Hepatocyte (in vitro differentiated cells): Measurements from ENCODE around the gene IKZF3. TPM values are rescaled to one million over a fixed set of nuclear protein-coding genes. Genes with fewer than 3 reads are reported as not detected.
A peak's percentile ranks its signal among the peaks of the same experiment; 100 is the strongest.

ENCODE experiments used
- DNase-seq: peaks from one replicate; pipeline ENCODE4 v3.0.0-alpha.2; 2016; ENCODE audit warnings: low spot score
- H2AFZ ChIP-seq: fragments of 200-600 bp; sonication (generic); 2 replicates; pipeline ENCODE4 v1.6.0; 2016; ENCODE audit warnings: antibody characterized with exemption, mild to moderate bottlenecking
- H3K27ac ChIP-seq: fragments of 200-600 bp; sonication (generic); 2 replicates; pipeline ENCODE4 v1.5.1; 2016; ENCODE audit warnings: mild to moderate bottlenecking
- H3K27me3 ChIP-seq: fragments of 200-600 bp; sonication (generic); 2 replicates; pipeline ENCODE4 v1.6.1; 2016
- H3K36me3 ChIP-seq: fragments of 200-600 bp; sonication (generic); replicated peaks from 2 replicates; pipeline ENCODE4 v1.5.1; 2016; ENCODE audit warnings: low read depth; ENCODE audit not compliant: insufficient read depth
- H3K4me1 ChIP-seq: fragments of 200-600 bp; sonication (generic); 2 replicates; pipeline ENCODE4 v1.5.1; 2016; ENCODE audit warnings: mild to moderate bottlenecking, moderate library complexity; ENCODE audit not compliant: insufficient read depth
- H3K4me2 ChIP-seq: fragments of 200-600 bp; sonication (generic); 2 replicates; pipeline ENCODE4 v1.6.0; 2016
- H3K4me3 ChIP-seq: fragments of 200-600 bp; sonication (generic); 2 replicates; pipeline ENCODE4 v1.5.1; 2016; ENCODE audit warnings: mild to moderate bottlenecking
- H3K79me2 ChIP-seq: fragments of 200-600 bp; sonication (generic); 2 replicates; pipeline ENCODE4 v1.6.0; 2017; ENCODE audit warnings: mild to moderate bottlenecking
- H3K9me2 ChIP-seq: fragments of 200-600 bp; sonication (generic); replicated peaks from 2 replicates; pipeline ENCODE4 v1.6.0; 2017; ENCODE audit warnings: mild to moderate bottlenecking; ENCODE audit not compliant: insufficient read depth
- H3K9me3 ChIP-seq: fragments of 200-600 bp; sonication (generic); 2 replicates; pipeline ENCODE4 v1.5.1; 2016; ENCODE audit warnings: low read depth, mild to moderate bottlenecking
- H4K20me1 ChIP-seq: fragments of 200-600 bp; sonication (generic); 2 replicates; pipeline ENCODE4 v1.6.0; 2016; ENCODE audit warnings: mild to moderate bottlenecking; ENCODE audit not compliant: insufficient read depth, poor library complexity, severe bottlenecking
- CTCF ChIP-seq: fragments of 200-600 bp; sonication (generic); IDR thresholded peaks from 2 replicates; pipeline ENCODE4 v1.5.1; 2016; ENCODE audit warnings: antibody characterized with exemption, mild to moderate bottlenecking; ENCODE audit not compliant: poor library complexity
- EZH2 ChIP-seq: fragments of 200-600 bp; sonication (generic); IDR thresholded peaks from 2 replicates; pipeline ENCODE4 v1.6.1; 2016; ENCODE audit warnings: antibody characterized with exemption, mild to moderate bottlenecking, borderline replicate concordance
- EZH2phosphoT487 ChIP-seq: fragments of 200-600 bp; sonication (generic); IDR thresholded peaks from one replicate; pipeline ENCODE4 v1.6.1; 2018; ENCODE audit warnings: antibody characterized with exemption, mild to moderate bottlenecking, low read depth, moderate library complexity; ENCODE audit not compliant: unreplicated experiment, severe bottlenecking
- WGBS: methylation state at CpG from one replicate; pipeline ENCODE4 v1.1.6; 2016; ENCODE audit warnings: low lambda C conversion rate; ENCODE audit errors: missing lambda C conversion rate; 5-methylcytosine and 5-hydroxymethylcytosine counted together
- polyA plus RNA-seq: library from polyadenylated mRNA; unstranded; fragments of >200 nt; fragmentation: Nextera tagmentation; extraction: Ambion mirVana; gene quantifications from 2 replicates; pipeline ENCODE4 v1.2.1, GENCODE V29; 2016
- total RNA-seq: library from RNA; depleted of rRNA; stranded (reverse); fragments of >200 nt; gene quantifications from 2 replicates; pipeline ENCODE4 v1.2.3, GENCODE V29; 2014

The IKZF3 gene
- total and polyA plus RNA-seq, 2 experiments from 2014 or later = under 0.01 TPM; not detected in 1

- no peaks in the 10 kb centered on the region for H3K9me3 ChIP-seq
- peaks cover 23% of the 10 kb centered on the region for H3K79me2 ChIP-seq
- H3K4me1 ChIP-seq = peaks cover 38% of the 10 kb centered on the region
- H3K9me2 ChIP-seq = no peaks in the 10 kb centered on the region
- 0% methylated on average over 13 of the region's 13 CpGs for WGBS
- H3K27ac ChIP-seq = peak overlapping the region; percentile 99
- H3K27me3 ChIP-seq = no peaks in the 10 kb centered on the region
- H2AFZ ChIP-seq = peak overlapping the region; percentile 36
- H3K4me3 ChIP-seq = peak overlapping the region; percentile 83
- H3K36me3 ChIP-seq = no peaks in the 10 kb centered on the region
- H4K20me1 ChIP-seq = peaks cover 5% of the 10 kb centered on the region
- H3K4me2 ChIP-seq = peak overlapping the region; percentile 93
- peak; percentile 69 for DNase-seq
- TF ChIP-seq CTCF = no peak
- TF ChIP-seq EZH2phosphoT487 = no peak
- TF ChIP-seq EZH2 = peak; percentile 52
Observed at GRCh38 chr17:39738568-39738901, 125.6 kb downstream of the IKZF3 start.

- Histone ChIP-seq H3K9me3 (no peaks in the 10 kb centered on the region), H3K4me2 (peak within 1 kb of the TSS; percentile 93), H4K20me1 (peaks cover 5% of the 10 kb centered on the region), H3K9me2 (no peaks in the 10 kb centered on the region), H3K4me1 (peaks cover 38% of the 10 kb centered on the region), H3K79me2 (peaks cover 23% of the 10 kb centered on the region), H3K4me3 (peak within 1 kb of the TSS; percentile 83), H3K27me3 (no peaks in the 10 kb centered on the region), H2AFZ (peak within 1 kb of the TSS; percentile 36), H3K27ac (peak within 1 kb of the TSS; percentile 99), H3K36me3 (no peaks in the 10 kb centered on the region)
- DNase-seq = peak; percentile 85
- WGBS = 8% methylated on average over 25 of the region's 34 CpGs
- TF ChIP-seq EZH2 (no peak), EZH2phosphoT487 (no peak), CTCF (no peak)
Observed at GRCh38 chr17:39737760-39738567, 126.1 kb downstream of the IKZF3 start, which contains the start of gene GRB7. Gene GRB7, plus strand, starts transcription at chr17:39737938. Its CDS starts 4,364 bp downstream, at chr17:39742302.

- no peaks in the 10 kb centered on the region for H3K9me2 ChIP-seq
- peak overlapping the region; percentile 93 for H3K4me2 ChIP-seq
- WGBS = 62% methylated on average over 10 of the region's 13 CpGs
- peaks cover 23% of the 10 kb centered on the region for H3K79me2 ChIP-seq
- H2AFZ ChIP-seq = no peak overlapping the region
- TF ChIP-seq EZH2phosphoT487 = no peak
- no peak for TF ChIP-seq CTCF
- TF ChIP-seq EZH2 = no peak
- H3K27ac ChIP-seq = peak overlapping the region; percentile 99
- H3K9me3 ChIP-seq = no peaks in the 10 kb centered on the region
- DNase-seq = peak; percentile 68
- no peak overlapping the region for H3K4me3 ChIP-seq
- H3K4me1 ChIP-seq = peaks cover 38% of the 10 kb centered on the region
- H3K27me3 ChIP-seq = no peaks in the 10 kb centered on the region
- no peaks in the 10 kb centered on the region for H3K36me3 ChIP-seq
- peaks cover 5% of the 10 kb centered on the region for H4K20me1 ChIP-seq
Observed at GRCh38 chr17:39737206-39737759, 126.8 kb downstream of the IKZF3 start.
